ENCODE data around the gene RAB26. TPM values are rescaled to one million over a fixed set of nuclear protein-coding genes. Genes with fewer than 3 reads are reported as not detected.

The RAB26 gene
- total RNA-seq, 1 donor from 2014 or later: 3.4 TPM

- peak overlapping the region; percentile 83 for H3K27ac Mint-ChIP-seq (ENCODE audit: unreplicated experiment)
- no peaks in the 10 kb centered on the region for H3K9me3 Mint-ChIP-seq (ENCODE audit: unreplicated experiment)
- no peaks in the 10 kb centered on the region for H3K27me3 Mint-ChIP-seq (ENCODE audit: unreplicated experiment)
- TF ChIP-seq CTCF (IDR thresholded peaks at IDR 0.05): no peak
- DNase-seq (ENCODE audit: extremely low spot score, unreplicated experiment): no peak
- peaks cover 59% of the 10 kb centered on the region for H3K4me1 Mint-ChIP-seq (ENCODE audit: unreplicated experiment)
- H3K36me3 Mint-ChIP-seq (ENCODE audit: unreplicated experiment): no peaks in the 10 kb centered on the region
- H3K4me3 Mint-ChIP-seq (ENCODE audit: unreplicated experiment): peak overlapping the region; percentile 94
Measured at GRCh38 chr16:2158262-2158638, 9.8 kb downstream of the RAB26 start.

GRCh38 chr16:2159175-2159838 is 10.9 kb downstream of the RAB26 start:
- no peak for DNase-seq (ENCODE audit: extremely low spot score, unreplicated experiment)

GRCh38 chr16:2160915-2161551 is 12.6 kb downstream of the RAB26 start:
- no peak for TF ChIP-seq CTCF (IDR thresholded peaks at IDR 0.05)
- no peak for DNase-seq (ENCODE audit: extremely low spot score, unreplicated experiment)
- H3K9me3 Mint-ChIP-seq (ENCODE audit: unreplicated experiment): no peaks in the 10 kb centered on the region

More at GRCh38 chr16:2159175-2159838, 10.9 kb downstream of the RAB26 start:
- Mint-ChIP-seq H3K9me3 (ENCODE audit: unreplicated experiment) (no peaks in the 10 kb centered on the region), H3K36me3 (ENCODE audit: unreplicated experiment) (no peaks in the 10 kb centered on the region), H3K4me1 (ENCODE audit: unreplicated experiment) (peaks cover 49% of the 10 kb centered on the region), H3K4me3 (ENCODE audit: unreplicated experiment) (no peak overlapping the region), H3K27me3 (ENCODE audit: unreplicated experiment) (no peaks in the 10 kb centered on the region), H3K27ac (ENCODE audit: unreplicated experiment) (peak overlapping the region; percentile 50)
- no peak for TF ChIP-seq CTCF (IDR thresholded peaks at IDR 0.05)

GRCh38 chr16:2161911-2162310 is 13.5 kb downstream of the RAB26 start:
- peak overlapping the region; percentile 18 for H3K27ac Mint-ChIP-seq (ENCODE audit: unreplicated experiment)
- peaks cover 5% of the 10 kb centered on the region for H3K36me3 Mint-ChIP-seq (ENCODE audit: unreplicated experiment)
- no peaks in the 10 kb centered on the region for H3K9me3 Mint-ChIP-seq (ENCODE audit: unreplicated experiment)
- H3K27me3 Mint-ChIP-seq (ENCODE audit: unreplicated experiment): no peaks in the 10 kb centered on the region
- TF ChIP-seq CTCF (IDR thresholded peaks at IDR 0.05): no peak
- peaks cover 39% of the 10 kb centered on the region for H3K4me1 Mint-ChIP-seq (ENCODE audit: unreplicated experiment)
- H3K4me3 Mint-ChIP-seq (ENCODE audit: unreplicated experiment): no peak overlapping the region
- DNase-seq (ENCODE audit: extremely low spot score, unreplicated experiment): no peak

More at GRCh38 chr16:2160915-2161551, 12.6 kb downstream of the RAB26 start:
- Mint-ChIP-seq H3K27ac (ENCODE audit: unreplicated experiment) (peak overlapping the region; percentile 41), H3K4me1 (ENCODE audit: unreplicated experiment) (peaks cover 46% of the 10 kb centered on the region), H3K4me3 (ENCODE audit: unreplicated experiment) (no peak overlapping the region), H3K36me3 (ENCODE audit: unreplicated experiment) (peaks cover 3% of the 10 kb centered on the region), H3K27me3 (ENCODE audit: unreplicated experiment) (no peaks in the 10 kb centered on the region)

- Mint-ChIP-seq H3K27ac (ENCODE audit: unreplicated experiment) (no peak overlapping the region), H3K4me3 (ENCODE audit: unreplicated experiment) (no peak overlapping the region), H3K9me3 (ENCODE audit: unreplicated experiment) (no peaks in the 10 kb centered on the region), H3K36me3 (ENCODE audit: unreplicated experiment) (peaks cover 5% of the 10 kb centered on the region), H3K27me3 (ENCODE audit: unreplicated experiment) (no peaks in the 10 kb centered on the region), H3K4me1 (ENCODE audit: unreplicated experiment) (peaks cover 31% of the 10 kb centered on the region)
- DNase-seq (ENCODE audit: extremely low spot score, unreplicated experiment): no peak
- TF ChIP-seq CTCF (IDR thresholded peaks at IDR 0.05): no peak
Measured at GRCh38 chr16:2162676-2163118, 14.3 kb downstream of the RAB26 start.

All from osteocyte (in vitro differentiated cells).